ENCODE measurements around the gene CCNT1. TPM values are rescaled to one million over a fixed set of nuclear protein-coding genes. Genes with fewer than 3 reads are reported as not detected.

Gene CCNT1
- total and polyA plus RNA-seq, 2 of the 13 experiments (the other 11 are each of a cell fraction or from before 2014, with no cell fraction given) = 18.0 to 28.2 TPM

DNA sequence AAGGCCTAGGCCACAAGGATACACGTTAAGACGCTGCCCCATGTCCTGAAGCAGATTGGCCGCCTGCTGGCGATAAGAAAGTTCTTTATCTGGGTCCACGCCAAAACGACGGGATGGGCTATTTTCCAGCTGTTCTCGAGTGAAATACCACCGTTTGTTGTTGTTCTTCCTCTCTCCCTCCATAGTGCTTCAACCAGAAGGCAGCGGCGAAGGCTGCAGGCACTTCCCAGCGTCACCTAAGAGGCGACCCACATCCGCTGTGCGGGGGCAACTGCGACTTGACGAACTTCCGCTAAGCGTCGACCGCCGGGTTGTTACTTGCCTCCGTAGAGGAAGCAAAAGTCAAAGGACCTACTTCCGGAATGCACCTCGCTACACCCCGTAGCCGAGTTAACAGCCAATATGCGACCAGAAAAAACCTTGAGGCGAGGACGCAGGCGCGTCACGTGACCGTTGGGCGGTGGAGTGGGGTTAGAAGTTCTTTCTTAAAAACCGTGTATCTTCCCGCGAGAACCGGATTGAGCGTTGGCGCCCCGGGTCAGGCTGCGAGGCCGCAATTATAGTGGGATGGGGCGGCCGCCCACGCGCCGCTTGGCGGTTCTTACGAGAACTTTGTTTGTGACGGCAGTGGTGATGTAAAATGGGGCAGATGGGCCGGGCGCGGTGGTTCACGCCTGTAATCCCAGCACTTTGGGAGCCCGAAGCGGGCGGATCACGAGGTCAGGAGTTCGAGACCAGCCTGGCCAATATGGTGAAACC, at the start of gene CCNT1 (continued):
- TF ChIP-seq, protein P1, sequence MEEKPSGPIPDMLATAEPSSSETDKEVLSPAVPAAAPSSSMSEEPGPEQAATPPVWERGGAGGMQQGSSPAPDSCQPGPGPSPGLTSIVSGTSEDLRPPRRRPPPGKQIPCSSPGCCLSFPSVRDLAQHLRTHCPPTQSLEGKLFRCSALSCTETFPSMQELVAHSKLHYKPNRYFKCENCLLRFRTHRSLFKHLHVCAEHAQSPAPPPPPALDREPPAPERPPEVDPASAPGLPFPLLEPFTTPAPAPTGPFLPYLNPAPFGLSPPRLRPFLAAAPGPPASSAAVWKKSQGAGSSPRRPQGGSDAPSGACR (CRISPR knock-in tag; IDR thresholded peaks at IDR 0.05) = 0 out of 2 replicates have a peak, but pooled peaks have one; percentile 20
- TF ChIP-seq DPF2 (CRISPR knock-in tag; IDR thresholded peaks at IDR 0.05; ENCODE audit: borderline replicate concordance, low read depth) (no peak), MATR3 (CRISPR knock-in tag; IDR thresholded peaks at IDR 0.05) (no peak), ZNF615 (CRISPR knock-in tag; IDR thresholded peaks at IDR 0.05; ENCODE audit: borderline replicate concordance) (peak; percentile 45; the same call in 1 of the 2 replicates), ARHGAP35 (CRISPR knock-in tag; IDR thresholded peaks at IDR 0.05; ENCODE audit: borderline replicate concordance) (no peak; the same call in 1 of the 2 replicates), TMF1 (CRISPR knock-in tag; IDR thresholded peaks at IDR 0.05; ENCODE audit: low read depth) (no peak), ZNF180 (CRISPR knock-in tag; IDR thresholded peaks at IDR 0.05; ENCODE audit: borderline replicate concordance, low read depth) (0 out of 2 replicates have a peak, but pooled peaks have one; percentile 43), YEATS2 (CRISPR knock-in tag; IDR thresholded peaks at IDR 0.05; ENCODE audit: borderline replicate concordance) (peak; percentile 95), NFATC3 (CRISPR knock-in tag; IDR thresholded peaks at IDR 0.05) (0 out of 2 replicates have a peak, but pooled peaks have one; percentile 72), ZNF619 (CRISPR knock-in tag; IDR thresholded peaks at IDR 0.05) (0 out of 2 replicates have a peak, but pooled peaks have one; percentile 54), ZNF556 (CRISPR knock-in tag; IDR thresholded peaks at IDR 0.05; ENCODE audit: borderline replicate concordance) (no peak; the same call in 1 of the 2 replicates), ZNF737 (CRISPR knock-in tag; IDR thresholded peaks at IDR 0.05; ENCODE audit: borderline replicate concordance) (peak; percentile 75; the same call in 1 of the 2 replicates)
- TF ChIP-seq, protein P2, sequence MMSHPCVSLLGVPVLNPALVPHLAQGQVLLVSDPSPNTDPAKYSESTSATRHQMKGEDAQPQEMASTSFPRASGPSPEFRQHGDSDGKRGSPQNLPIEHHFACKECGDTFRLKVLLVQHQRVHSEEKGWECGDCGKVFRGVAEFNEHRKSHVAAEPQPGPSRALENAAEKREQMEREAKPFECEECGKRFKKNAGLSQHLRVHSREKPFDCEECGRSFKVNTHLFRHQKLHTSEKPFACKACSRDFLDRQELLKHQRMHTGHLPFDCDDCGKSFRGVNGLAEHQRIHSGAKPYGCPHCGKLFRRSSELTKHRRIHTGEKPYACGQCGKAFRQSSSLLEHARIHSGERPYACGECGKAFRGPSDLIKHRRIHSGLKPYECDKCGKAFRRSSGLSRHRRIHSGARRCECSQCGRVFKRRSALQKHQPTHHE (CRISPR knock-in tag; IDR thresholded peaks at IDR 0.05; ENCODE audit: borderline replicate concordance) = peak; percentile 88
- TF ChIP-seq, protein P3, sequence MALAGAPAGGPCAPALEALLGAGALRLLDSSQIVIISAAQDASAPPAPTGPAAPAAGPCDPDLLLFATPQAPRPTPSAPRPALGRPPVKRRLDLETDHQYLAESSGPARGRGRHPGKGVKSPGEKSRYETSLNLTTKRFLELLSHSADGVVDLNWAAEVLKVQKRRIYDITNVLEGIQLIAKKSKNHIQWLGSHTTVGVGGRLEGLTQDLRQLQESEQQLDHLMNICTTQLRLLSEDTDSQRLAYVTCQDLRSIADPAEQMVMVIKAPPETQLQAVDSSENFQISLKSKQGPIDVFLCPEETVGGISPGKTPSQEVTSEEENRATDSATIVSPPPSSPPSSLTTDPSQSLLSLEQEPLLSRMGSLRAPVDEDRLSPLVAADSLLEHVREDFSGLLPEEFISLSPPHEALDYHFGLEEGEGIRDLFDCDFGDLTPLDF (CRISPR knock-in tag; IDR thresholded peaks at IDR 0.05) = peak; percentile 87
- TF ChIP-seq, protein P4, sequence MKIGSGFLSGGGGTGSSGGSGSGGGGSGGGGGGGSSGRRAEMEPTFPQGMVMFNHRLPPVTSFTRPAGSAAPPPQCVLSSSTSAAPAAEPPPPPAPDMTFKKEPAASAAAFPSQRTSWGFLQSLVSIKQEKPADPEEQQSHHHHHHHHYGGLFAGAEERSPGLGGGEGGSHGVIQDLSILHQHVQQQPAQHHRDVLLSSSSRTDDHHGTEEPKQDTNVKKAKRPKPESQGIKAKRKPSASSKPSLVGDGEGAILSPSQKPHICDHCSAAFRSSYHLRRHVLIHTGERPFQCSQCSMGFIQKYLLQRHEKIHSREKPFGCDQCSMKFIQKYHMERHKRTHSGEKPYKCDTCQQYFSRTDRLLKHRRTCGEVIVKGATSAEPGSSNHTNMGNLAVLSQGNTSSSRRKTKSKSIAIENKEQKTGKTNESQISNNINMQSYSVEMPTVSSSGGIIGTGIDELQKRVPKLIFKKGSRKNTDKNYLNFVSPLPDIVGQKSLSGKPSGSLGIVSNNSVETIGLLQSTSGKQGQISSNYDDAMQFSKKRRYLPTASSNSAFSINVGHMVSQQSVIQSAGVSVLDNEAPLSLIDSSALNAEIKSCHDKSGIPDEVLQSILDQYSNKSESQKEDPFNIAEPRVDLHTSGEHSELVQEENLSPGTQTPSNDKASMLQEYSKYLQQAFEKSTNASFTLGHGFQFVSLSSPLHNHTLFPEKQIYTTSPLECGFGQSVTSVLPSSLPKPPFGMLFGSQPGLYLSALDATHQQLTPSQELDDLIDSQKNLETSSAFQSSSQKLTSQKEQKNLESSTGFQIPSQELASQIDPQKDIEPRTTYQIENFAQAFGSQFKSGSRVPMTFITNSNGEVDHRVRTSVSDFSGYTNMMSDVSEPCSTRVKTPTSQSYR (CRISPR knock-in tag; IDR thresholded peaks at IDR 0.05; ENCODE audit: borderline replicate concordance) = no peak
- TF ChIP-seq, protein P5, sequence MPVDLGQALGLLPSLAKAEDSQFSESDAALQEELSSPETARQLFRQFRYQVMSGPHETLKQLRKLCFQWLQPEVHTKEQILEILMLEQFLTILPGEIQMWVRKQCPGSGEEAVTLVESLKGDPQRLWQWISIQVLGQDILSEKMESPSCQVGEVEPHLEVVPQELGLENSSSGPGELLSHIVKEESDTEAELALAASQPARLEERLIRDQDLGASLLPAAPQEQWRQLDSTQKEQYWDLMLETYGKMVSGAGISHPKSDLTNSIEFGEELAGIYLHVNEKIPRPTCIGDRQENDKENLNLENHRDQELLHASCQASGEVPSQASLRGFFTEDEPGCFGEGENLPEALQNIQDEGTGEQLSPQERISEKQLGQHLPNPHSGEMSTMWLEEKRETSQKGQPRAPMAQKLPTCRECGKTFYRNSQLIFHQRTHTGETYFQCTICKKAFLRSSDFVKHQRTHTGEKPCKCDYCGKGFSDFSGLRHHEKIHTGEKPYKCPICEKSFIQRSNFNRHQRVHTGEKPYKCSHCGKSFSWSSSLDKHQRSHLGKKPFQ (CRISPR knock-in tag; IDR thresholded peaks at IDR 0.05; ENCODE audit: insufficient replicate concordance) = peak; percentile 77
